A549 treated with AZD9567 at 1 μM for 4 hours (cell line): ENCODE measurements around the gene DHRS7. TPM values are rescaled to one million over a fixed set of nuclear protein-coding genes. Genes with fewer than 3 reads are reported as not detected.

ENCODE experiments used
- total RNA-seq: library from RNA; stranded (reverse); fragments of 200-300 nt; extraction: Qiagen RNA extraction; gene quantifications from 5 replicates; pipeline ENCODE4 v1.2.3, GENCODE V29; 2022; ENCODE audit not compliant: insufficient read depth

DHRS7 gene, protein sequence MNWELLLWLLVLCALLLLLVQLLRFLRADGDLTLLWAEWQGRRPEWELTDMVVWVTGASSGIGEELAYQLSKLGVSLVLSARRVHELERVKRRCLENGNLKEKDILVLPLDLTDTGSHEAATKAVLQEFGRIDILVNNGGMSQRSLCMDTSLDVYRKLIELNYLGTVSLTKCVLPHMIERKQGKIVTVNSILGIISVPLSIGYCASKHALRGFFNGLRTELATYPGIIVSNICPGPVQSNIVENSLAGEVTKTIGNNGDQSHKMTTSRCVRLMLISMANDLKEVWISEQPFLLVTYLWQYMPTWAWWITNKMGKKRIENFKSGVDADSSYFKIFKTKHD
- 76.5 to 87.3 TPM (median 78.0 TPM) in 5 replicates for total RNA-seq

GRCh38 chr14:60164712-60165546, at the start of gene DHRS7:
Gene DHRS7, minus strand, starts transcription at chr14:60165398. Its CDS starts 89 bp downstream, at chr14:60165309.

Other genes starting within 250 kb of the DHRS7 start
- gene LRRC9, start 245.3 kb downstream of the DHRS7 start, total RNA-seq: not detected in 5 replicates
- 25.7 to 50.2 TPM (median 31.2 TPM) in 5 replicates for gene PCNX4, start 73.5 kb downstream of the DHRS7 start, total RNA-seq
- gene PPM1A, start 83.8 kb upstream of the DHRS7 start, total RNA-seq: 37.7 to 46.2 TPM (median 39.0 TPM) in 5 replicates